Tibial nerve (tissue), 4 donors: Measurements from ENCODE around the gene PRXL2B. TPM values are rescaled to one million over a fixed set of nuclear protein-coding genes. Genes with fewer than 3 reads are reported as not detected.

Experiments used
- DNase-seq, 2 donors: peaks; one replicate each; pipeline ENCODE4 v3.0.0-alpha.2; 2019; ENCODE audit warnings: low spot score in 2 of 2
- H3K27ac ChIP-seq, 4 donors: fragments of 200-600 bp; sonication (generic) in 3 of 4; one replicate each; pipeline ENCODE4 v1.5.1; 2017 to 2019; ENCODE audit warnings: mild to moderate bottlenecking in 1 of 4
- H3K27me3 ChIP-seq, 2 donors: fragments of 200-600 bp; sonication (generic) in 1 of 2; one replicate each; pipeline versions ENCODE4 v1.5.1 to v1.6.0; 2017 to 2019
- H3K36me3 ChIP-seq, 3 donors: fragments of 200-600 bp; sonication (generic); one replicate each; pipeline ENCODE4 v1.5.1; 2018 to 2019
- H3K4me1 ChIP-seq, 4 donors: fragments of 200-600 bp; sonication (generic) in 3 of 4; one replicate each; pipeline ENCODE4 v1.5.1; 2017 to 2019
- H3K4me3 ChIP-seq, 4 donors: fragments of 200-600 bp; sonication (generic) in 3 of 4; one replicate each; pipeline ENCODE4 v1.5.1; 2017 to 2019; ENCODE audit warnings: mild to moderate bottlenecking in 1 of 4, moderate library complexity in 1 of 4
- H3K9me3 ChIP-seq, 4 donors: fragments of 200-600 bp; sonication (generic) in 3 of 4; one replicate each; pipeline ENCODE4 v1.5.1; 2017 to 2019
- CTCF ChIP-seq, 5 experiments: fragments of 200-600 bp in 3 of 5; fragments of 450-650 bp in 2 of 5; sonication (generic) in 3 of 5; IDR thresholded peaks; one replicate each; pipeline ENCODE4 v1.5.1; 2016 to 2019; ENCODE audit warnings: antibody characterized with exemption in 5 of 5, mild to moderate bottlenecking in 3 of 5, moderate library complexity in 2 of 5
- EP300 ChIP-seq, 2 donors: sonication (generic); formaldehyde crosslinking; IDR thresholded peaks; one replicate each; pipeline ENCODE4 v1.6.1; 2017; ENCODE audit warnings: antibody characterized with exemption in 2 of 2, mild to moderate bottlenecking in 1 of 2
- POLR2A ChIP-seq, 2 donors: fragments of 450-650 bp; IDR thresholded peaks; one replicate each; pipeline ENCODE4 v1.6.1; 2017; ENCODE audit warnings: antibody characterized with exemption in 2 of 2, mild to moderate bottlenecking in 2 of 2, moderate library complexity in 2 of 2
- WGBS, 2 donors: methylation state at CpG; one replicate each; pipeline ENCODE4 v1.1.5; 2018; 5-methylcytosine and 5-hydroxymethylcytosine counted together
- total RNA-seq, 4 donors: library from RNA; depleted of rRNA; stranded (reverse); fragments of >200 nt; gene quantifications; one replicate each; pipeline ENCODE4 v1.1.0, GENCODE V29; 2016

Gene PRXL2B
- total RNA-seq, 4 donors from 2014 or later: 14.4 to 18.0 (median 16.9) TPM

GRCh38 chr1:2604156-2604843 lies 17.7 kb downstream of the PRXL2B start:
- DNase-seq: peak in 1 of 2 donors; percentile 8
- Histone ChIP-seq H3K27ac (no peak overlapping the region), H3K9me3 (peaks cover 0 to 26% (median 0%) of the 10 kb centered on the region in 4 donors), H3K27me3 (peaks cover 0 to 6% of the 10 kb centered on the region in 2 donors), H3K36me3 (no peaks in the 10 kb centered on the region), H3K4me1 (peaks cover 0 to 9% (median 0%) of the 10 kb centered on the region in 4 donors), H3K4me3 (no peak overlapping the region)
- no peak for TF ChIP-seq CTCF (IDR thresholded peaks at IDR 0.05)
- 72 to 100% methylated on average over 5 to 6 of the region's 19 CpGs for WGBS, 2 donors

DNA sequence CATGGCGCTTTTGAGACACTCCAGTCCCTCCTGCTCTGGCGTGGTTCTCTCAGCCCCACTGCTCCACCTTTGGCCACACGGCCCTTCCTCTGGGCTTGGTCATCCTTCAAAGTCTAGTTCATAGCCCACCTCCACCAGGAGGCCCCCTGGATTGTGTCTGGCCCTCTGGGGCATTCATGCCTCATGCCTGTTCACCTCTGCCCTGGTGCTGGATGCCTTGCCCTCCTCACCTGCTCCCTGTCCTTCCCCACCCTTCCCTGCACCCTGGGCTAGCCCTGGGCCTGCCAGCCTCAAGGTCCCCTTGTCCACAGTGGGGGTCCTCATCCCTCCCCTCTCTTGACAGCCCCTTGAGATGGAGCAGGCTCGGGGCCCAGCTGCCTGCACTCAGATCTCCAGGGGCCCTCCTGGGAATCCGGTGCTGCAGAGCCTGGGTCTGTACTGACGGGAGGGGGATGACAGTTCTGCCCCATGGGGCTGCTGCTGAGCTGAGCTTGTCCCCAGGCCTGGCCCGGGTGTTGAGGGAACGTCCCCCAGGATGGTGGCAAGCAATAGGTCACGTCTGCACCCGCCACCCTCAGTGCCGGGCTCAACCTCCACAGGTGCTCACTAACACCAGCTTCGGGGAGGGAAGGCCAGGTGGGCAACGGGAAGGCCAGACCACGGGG lies 18.4 kb downstream of the PRXL2B start:
- H3K27me3 ChIP-seq: peaks cover 0 to 6% of the 10 kb centered on the region in 2 donors
- H3K36me3 ChIP-seq: no peaks in the 10 kb centered on the region
- 76 to 85% methylated on average over 8 to 12 of the region's 14 CpGs for WGBS, 2 donors
- TF ChIP-seq CTCF (IDR thresholded peaks at IDR 0.05) (no peak), EP300 (IDR thresholded peaks at IDR 0.05) (no peak), POLR2A (IDR thresholded peaks at IDR 0.05) (no peak)
- no peak overlapping the region for H3K27ac ChIP-seq
- peaks cover 0 to 9% (median 0%) of the 10 kb centered on the region in 4 donors for H3K4me1 ChIP-seq
- H3K9me3 ChIP-seq: peaks cover 0 to 19% (median 0%) of the 10 kb centered on the region in 4 donors
- peak in 1 of 2 donors; percentile 11 for DNase-seq
- no peak overlapping the region for H3K4me3 ChIP-seq

DNA sequence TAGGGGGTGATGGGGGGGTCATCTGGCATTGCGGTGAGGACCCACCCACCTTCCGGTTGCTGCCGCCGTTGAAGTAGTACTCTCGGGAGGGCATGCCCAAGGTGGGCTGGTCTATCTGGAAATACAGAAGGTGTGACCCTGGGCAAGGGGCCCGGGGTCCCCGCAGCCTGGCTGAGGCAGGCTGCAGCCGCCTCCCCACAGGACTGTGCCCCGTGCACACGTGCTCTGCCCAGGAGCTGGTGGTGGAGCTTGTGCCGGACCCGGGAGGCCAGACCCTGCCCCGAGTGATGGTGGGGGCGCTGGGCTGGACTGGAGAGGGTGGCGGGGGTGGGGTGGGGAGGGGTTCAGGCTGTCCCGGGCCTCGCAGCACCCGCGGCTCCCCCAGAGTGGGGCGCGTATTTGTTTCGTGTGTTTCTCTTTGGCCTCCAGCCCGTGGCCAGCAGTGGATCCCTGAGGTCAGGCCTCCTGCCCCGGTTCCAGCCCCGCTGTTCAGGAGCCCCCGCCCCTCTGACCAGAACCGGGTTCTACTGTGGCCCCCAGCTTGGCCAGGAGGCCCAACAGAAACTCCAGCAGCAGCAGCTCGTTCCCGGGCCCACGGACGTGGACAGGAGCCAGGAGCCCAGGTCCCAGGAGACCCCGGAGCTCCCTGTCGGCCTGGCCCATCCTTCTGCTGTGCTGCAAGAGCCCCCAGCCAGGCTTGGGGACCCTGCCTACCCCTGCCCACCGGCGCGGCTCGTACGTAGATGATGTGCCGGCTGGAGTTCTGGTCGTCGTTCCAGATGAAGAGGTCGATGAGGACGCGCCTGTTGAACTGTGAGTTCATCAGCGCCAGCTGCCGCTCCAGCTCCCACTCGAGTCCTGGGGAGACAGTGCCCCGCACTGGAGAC lies 19.2 kb downstream of the PRXL2B start:
- H3K4me3 ChIP-seq: no peak overlapping the region
- DNase-seq: peak in 1 of 2 donors; percentile 9
- peaks cover 0 to 14% (median 0%) of the 10 kb centered on the region in 4 donors for H3K9me3 ChIP-seq
- H3K27ac ChIP-seq: no peak overlapping the region
- TF ChIP-seq POLR2A (IDR thresholded peaks at IDR 0.05) (no peak), CTCF (IDR thresholded peaks at IDR 0.05) (no peak), EP300 (IDR thresholded peaks at IDR 0.05) (no peak)
- 77 to 85% methylated on average over 20 to 35 of the region's 48 CpGs for WGBS, 2 donors
- H3K4me1 ChIP-seq: peaks cover 0 to 14% (median under 1%) of the 10 kb centered on the region in 4 donors
- H3K36me3 ChIP-seq: no peaks in the 10 kb centered on the region
- H3K27me3 ChIP-seq: peaks cover 0 to 6% of the 10 kb centered on the region in 2 donors

GRCh38 chr1:2606396-2606880 lies 19.9 kb downstream of the PRXL2B start:
- no peaks in the 10 kb centered on the region for H3K36me3 ChIP-seq
- H3K27ac ChIP-seq: no peak overlapping the region
- H3K27me3 ChIP-seq: peaks cover 0 to 9% of the 10 kb centered on the region in 2 donors
- WGBS, 2 donors: 84% methylated on average over 9 to 13 of the region's 15 CpGs
- H3K9me3 ChIP-seq: peaks cover 0 to 7% (median 0%) of the 10 kb centered on the region in 4 donors
- no peak for DNase-seq
- no peak for TF ChIP-seq EP300 (IDR thresholded peaks at IDR 0.05)
- TF ChIP-seq POLR2A (IDR thresholded peaks at IDR 0.05): no peak
- no peak for TF ChIP-seq CTCF (IDR thresholded peaks at IDR 0.05)
- H3K4me3 ChIP-seq: no peak overlapping the region
- H3K4me1 ChIP-seq: peaks cover 0 to 21% (median 2%) of the 10 kb centered on the region in 4 donors
